ENCODE data around the gene ARHGAP42. TPM values are rescaled to one million over a fixed set of nuclear protein-coding genes. Genes with fewer than 3 reads are reported as not detected.

The ARHGAP42 gene
- total and polyA plus RNA-seq, 2 of the 4 experiments (the other 2 are of a cell fraction) = 2.9 to 7.3 TPM

- DNase-seq (no peak), ATAC-seq (ENCODE audit: low read depth) (no peak)
- H3K27ac ChIP-seq (ENCODE audit: insufficient read depth, low read length) = peak overlapping the region; percentile 96
- no peaks in the 10 kb centered on the region for H3K36me3 ChIP-seq (ENCODE audit: control insufficient read depth, insufficient read depth, low read length)
- no peaks in the 10 kb centered on the region for H3K27me3 ChIP-seq (ENCODE audit: control insufficient read depth, insufficient read depth, low read length)
- no peak overlapping the region for H3K9ac ChIP-seq (ENCODE audit: low read depth, low read length)
- ChIA-PET POLR2A (ENCODE audit: unreplicated experiment) (no interaction called here), CTCF (no interaction called here)
- H2AK9ac ChIP-seq (replicated peaks; ENCODE audit: low read depth, low read length, poor library complexity) = no peak overlapping the region
- in situ Hi-C loops (cut with MboI; ENCODE audit: low sequenced_read_pairs) (no loop called here), dilution Hi-C loops (cut with HindIII; ENCODE audit: low sequenced_read_pairs, unreplicated experiment) (no loop called here), intact Hi-C loops (cut with micrococcal nuclease) (loop anchor here (5.0 kb wide), 1 partner anchor 52 kb away; no protein-coding TSS in a partner anchor)
- H3K79me1 ChIP-seq (ENCODE audit: low read depth in 1 of 2, low read length in 2 of 2) = peaks cover 2 to 33% of the 10 kb centered on the region in 2 experiments; a peak in 3 of 4 replicates
- peak overlapping the region; percentile 99 for H2BK5ac ChIP-seq (ENCODE audit: low read depth, low read length, poor library complexity, severe bottlenecking)
- peak overlapping the region; percentile 90 for H3K14ac ChIP-seq (replicated peaks; ENCODE audit: low read depth, low read length)
- H3K18ac ChIP-seq (ENCODE audit: low read depth, low read length) = peak overlapping the region; percentile 88
- H3K4ac ChIP-seq (ENCODE audit: low read depth, low read length) = peak overlapping the region; percentile 90
- peak overlapping the region; percentile 9 for H2AFZ ChIP-seq (replicated peaks; ENCODE audit: low read length, poor library complexity)
- H2BK15ac ChIP-seq (ENCODE audit: low read depth, low read length) = peak overlapping the region; percentile 26; the same call in 2 of the 3 replicates
- no peak for TF ChIP-seq RAD21 (IDR thresholded peaks at IDR 0.05; ENCODE audit: low read length)
- no peak for TF ChIP-seq NFE2L2 (IDR thresholded peaks at IDR 0.05; ENCODE audit: low read depth, low read length)
- TF ChIP-seq MXI1 (IDR thresholded peaks at IDR 0.05; ENCODE audit: borderline replicate concordance, low read depth, low read length) = no peak
- no peak for TF ChIP-seq RFX5 (IDR thresholded peaks at IDR 0.05; ENCODE audit: low read depth, low read length)
- no peak for TF ChIP-seq BHLHE40 (IDR thresholded peaks at IDR 0.05; ENCODE audit: low read depth, low read length)
- TF ChIP-seq CTCF (conservative IDR thresholded peaks at IDR 0.05; ENCODE audit: low read depth, low read length) = no peak
- TF ChIP-seq USF2 (IDR thresholded peaks at IDR 0.05; ENCODE audit: low read depth, low read length) = no peak
- TF ChIP-seq RCOR1 (IDR thresholded peaks at IDR 0.05; ENCODE audit: insufficient replicate concordance, low read length) = no peak
- no peak for TF ChIP-seq ELK1 (IDR thresholded peaks at IDR 0.05; ENCODE audit: borderline replicate concordance, low read depth, low read length)
- TF ChIP-seq POLR2A (IDR thresholded peaks at IDR 0.05; ENCODE audit: low read depth, low read length) = no peak
- peak overlapping the region; percentile 77 for H4K91ac ChIP-seq (ENCODE audit: insufficient read depth, low read depth, low read length)
- H3K9me3 ChIP-seq (ENCODE audit: control insufficient read depth, insufficient read depth, low read length) = no peaks in the 10 kb centered on the region
- no peak overlapping the region for H3K4me3 ChIP-seq (ENCODE audit: insufficient read depth, low read depth, low read length)
- H2BK20ac ChIP-seq (ENCODE audit: low read depth, low read length) = peak overlapping the region; percentile 87
- no TSS peak for BruUV-seq (replicated peaks)
- peak overlapping the region; percentile 92 for H2BK120ac ChIP-seq (ENCODE audit: low read depth, low read length)
- peaks cover 19% of the 10 kb centered on the region for H3K4me1 ChIP-seq (ENCODE audit: control insufficient read depth, insufficient read depth, low read length)
- no peak overlapping the region for H3K4me2 ChIP-seq (ENCODE audit: low read depth, low read length)
- H4K20me1 ChIP-seq (ENCODE audit: insufficient read depth, low read length) = no peaks in the 10 kb centered on the region
- peak overlapping the region; percentile 97 for H2AK5ac ChIP-seq (ENCODE audit: low read depth, low read length)
- no peak overlapping the region for H3K56ac ChIP-seq (ENCODE audit: extremely low read depth, insufficient read depth, low read length)
- WGBS, 2 experiments (ENCODE audit: extremely low coverage in 2 of 2, insufficient read length in 1 of 2) = no CpG with 5 or more reads among the region's 8 CpGs
- peaks cover 8% of the 10 kb centered on the region; the same call in 1 of the 2 replicates for H3K9me1 ChIP-seq (ENCODE audit: insufficient read depth, low read length)
- peak overlapping the region; percentile 96 for H4K5ac ChIP-seq (ENCODE audit: low read depth, low read length)
- peak overlapping the region; percentile 7; the same call in 1 of the 2 replicates for H3K23ac ChIP-seq (ENCODE audit: low read depth, low read length)
- H4K8ac ChIP-seq (ENCODE audit: low read depth in 2 of 2, low read length in 2 of 2) = peak overlapping the region; percentile 33 to 82; a peak in 3 of 4 replicates
Observed at GRCh38 chr11:100875521-100875869, 188.4 kb downstream of the ARHGAP42 start.

Measured in IMR-90 (cell line).